SU-DHL-6 (cell line): ENCODE measurements around the gene OBP2A.

Experiments
- H2AFZ ChIP-seq: fragments of 200-600 bp; sonication (generic); 2 replicates; pipeline ENCODE4 v1.6.1; 2014; ENCODE audit warnings: low read depth, mild to moderate bottlenecking, moderate library complexity, mixed read lengths, antibody characterized with exemption, low read length; ENCODE audit not compliant: severe bottlenecking
- H3F3A ChIP-seq: fragments of 200-600 bp; shearing (Covaris generic); 2 replicates; pipeline ENCODE4 v1.6.0; 2016; ENCODE audit warnings: antibody characterized with exemption, mild to moderate bottlenecking; ENCODE audit not compliant: insufficient read depth
- H3K27ac ChIP-seq: fragments of 200-600 bp; sonication (generic); 2 replicates; pipeline ENCODE4 v1.5.1; 2016; ENCODE audit warnings: low read depth, mild to moderate bottlenecking, low read length, moderate library complexity, mixed read lengths
- H3K27me3 ChIP-seq: fragments of 200-600 bp; sonication (generic), shearing (Covaris generic); 2 replicates; pipeline ENCODE4 v1.6.0; 2014; ENCODE audit warnings: mild to moderate bottlenecking, low read length
- H3K36me3 ChIP-seq: fragments of 200-600 bp; sonication (generic); 2 replicates; pipeline ENCODE4 v1.6.1; 2014; ENCODE audit warnings: mild to moderate bottlenecking, low read length, mixed read lengths
- H3K4me2 ChIP-seq: fragments of 300-600, 200-600 bp; shearing (Covaris generic), sonication (generic); 2 replicates; pipeline ENCODE4 v1.6.0; 2014; ENCODE audit warnings: low read length, low read depth, mild to moderate bottlenecking; ENCODE audit not compliant: poor library complexity, severe bottlenecking
- H3K4me3 ChIP-seq: fragments of 200-600 bp; sonication (generic); 2 replicates; pipeline ENCODE4 v1.5.1; 2014; ENCODE audit warnings: antibody characterized with exemption, low read length, mild to moderate bottlenecking, mixed read lengths; ENCODE audit not compliant: insufficient read depth, poor library complexity, severe bottlenecking
- H3K79me2 ChIP-seq: fragments of 200-600 bp; sonication (generic); 2 replicates; pipeline ENCODE4 v1.6.1; 2014; ENCODE audit warnings: mild to moderate bottlenecking, low read length, moderate library complexity; ENCODE audit not compliant: insufficient read depth
- H3K9ac ChIP-seq: fragments of 200-600 bp; sonication (generic); 2 replicates; pipeline ENCODE4 v1.7.0; 2014; ENCODE audit warnings: mild to moderate bottlenecking, low read length
- H3K9me2 ChIP-seq: fragments of 200-600 bp; sonication (generic); replicated peaks from 2 replicates; pipeline ENCODE4 v1.6.1; 2014; ENCODE audit warnings: low read length; ENCODE audit not compliant: insufficient read depth
- H3K9me3 ChIP-seq: fragments of 200-600 bp; sonication (generic); 2 replicates; pipeline ENCODE4 v1.6.1; 2014; ENCODE audit warnings: low read length, mixed read lengths; ENCODE audit not compliant: insufficient read depth
- H4K20me1 ChIP-seq: fragments of 200-600 bp; sonication (generic); 2 replicates; pipeline ENCODE4 v1.6.1; 2014; ENCODE audit warnings: low read depth, mild to moderate bottlenecking, antibody characterized with exemption, low read length, moderate library complexity, mixed read lengths
- CTCF ChIP-seq: fragments of 200-600 bp; sonication (generic); IDR thresholded peaks from one replicate; pipeline ENCODE4 v1.5.1; 2017; ENCODE audit warnings: antibody characterized with exemption, mild to moderate bottlenecking, low read length, moderate library complexity; ENCODE audit not compliant: insufficient read depth, poor library complexity, severe bottlenecking
- EZH2phosphoT487 ChIP-seq: fragments of 200-600 bp; sonication (generic), shearing (Covaris generic); conservative IDR thresholded peaks from 2 replicates; pipeline ENCODE4 v1.6.1; 2018; ENCODE audit warnings: mild to moderate bottlenecking, antibody characterized with exemption, low read length, moderate library complexity, mixed read lengths

OBP2A gene

DNA sequence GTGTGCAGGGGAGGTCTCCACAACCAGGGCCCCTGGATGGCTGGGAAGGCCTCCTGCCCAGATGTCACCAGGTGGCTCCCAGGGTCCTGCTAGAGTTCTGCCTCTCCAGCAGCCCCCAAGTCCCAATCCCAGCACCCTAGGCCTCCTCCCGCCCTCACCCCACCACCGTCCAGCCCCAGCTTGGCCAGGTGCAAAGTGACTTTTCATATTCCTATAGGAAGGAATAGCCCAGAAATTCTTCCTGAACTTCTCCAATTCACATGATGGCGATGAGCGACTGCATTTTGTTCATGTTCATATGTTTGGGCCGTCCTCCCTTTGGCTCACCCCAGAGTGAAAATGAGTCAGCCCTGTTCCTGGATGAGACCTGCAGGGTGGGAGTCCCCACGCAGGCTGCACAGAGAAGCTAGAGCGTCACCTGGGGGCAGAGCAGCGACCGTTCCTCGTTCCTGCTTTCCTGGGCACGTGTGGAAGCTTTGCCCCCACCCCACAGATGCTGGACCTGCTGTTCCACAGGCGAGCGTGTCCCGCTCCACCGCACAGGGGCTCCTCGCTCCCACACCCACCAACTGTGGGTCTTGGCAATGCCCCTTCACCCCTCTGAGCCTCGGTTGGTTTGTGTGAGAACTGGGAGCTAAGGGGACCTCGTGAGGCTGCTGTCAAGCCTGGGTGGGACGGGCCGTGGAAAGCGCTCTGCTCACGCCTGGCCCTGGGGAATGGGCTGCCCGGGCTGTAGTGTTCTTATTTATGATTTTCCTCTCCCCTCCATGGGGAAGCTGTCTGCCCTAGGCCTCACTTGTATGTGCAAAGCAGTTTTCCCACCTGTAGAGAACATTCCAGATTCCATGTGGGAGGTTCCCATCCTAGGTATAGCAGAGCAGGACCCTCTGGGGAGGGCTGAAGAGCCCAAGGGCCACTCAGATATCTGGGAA lies 38.6 kb upstream of the OBP2A start:
- H3K9ac ChIP-seq = no peak overlapping the region
- H4K20me1 ChIP-seq = no peaks in the 10 kb centered on the region; the same call in 1 of the 2 replicates
- TF ChIP-seq EZH2phosphoT487 (no peak), CTCF (no peak)
- no peaks in the 10 kb centered on the region for H3F3A ChIP-seq
- H3K36me3 ChIP-seq = no peaks in the 10 kb centered on the region
- no peak overlapping the region for H3K4me3 ChIP-seq
- no peaks in the 10 kb centered on the region for H3K9me2 ChIP-seq
- H3K4me2 ChIP-seq = no peak overlapping the region
- H3K27ac ChIP-seq = no peak overlapping the region
- no peaks in the 10 kb centered on the region for H3K27me3 ChIP-seq
- H3K79me2 ChIP-seq = peaks cover 2% of the 10 kb centered on the region; the same call in 1 of the 2 replicates
- no peaks in the 10 kb centered on the region for H3K9me3 ChIP-seq
- H2AFZ ChIP-seq = no peak overlapping the region

DNA sequence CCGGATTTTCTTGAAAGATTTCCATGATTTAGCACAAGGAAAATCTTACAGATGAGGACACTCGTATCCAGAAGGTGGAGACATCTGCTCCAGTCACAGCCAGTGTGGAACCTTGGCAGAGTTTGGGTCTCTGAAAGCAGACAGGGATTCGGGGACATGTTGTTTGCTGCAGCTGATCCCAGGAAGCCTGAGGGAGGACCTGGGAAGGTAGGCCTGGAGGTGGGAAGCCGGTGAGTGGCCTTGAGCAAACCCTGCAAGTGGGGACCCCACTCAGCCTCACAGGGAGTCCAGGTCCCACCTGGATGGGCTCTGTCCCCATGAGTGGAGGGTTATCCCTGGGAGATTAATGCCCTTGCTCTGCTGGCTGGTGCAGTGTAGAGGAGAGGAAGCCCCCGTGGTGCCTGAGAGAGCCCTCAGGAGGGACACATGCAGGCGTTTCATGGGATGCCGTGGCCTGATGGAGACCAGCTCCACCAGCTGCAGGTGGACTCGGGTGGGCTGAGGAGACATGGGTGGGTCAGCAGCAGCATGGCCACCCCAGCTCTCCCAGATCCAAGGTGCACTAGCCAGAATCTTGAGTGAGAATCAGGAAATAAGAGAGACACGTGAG lies 37.6 kb upstream of the OBP2A start:
- TF ChIP-seq CTCF = no peak
- no peak for TF ChIP-seq EZH2phosphoT487
- H2AFZ ChIP-seq = no peak overlapping the region
- no peaks in the 10 kb centered on the region; the same call in 1 of the 2 replicates for H4K20me1 ChIP-seq
- H3F3A ChIP-seq = no peaks in the 10 kb centered on the region
- H3K9me2 ChIP-seq = no peaks in the 10 kb centered on the region
- no peaks in the 10 kb centered on the region for H3K9me3 ChIP-seq
- no peaks in the 10 kb centered on the region for H3K36me3 ChIP-seq
- no peaks in the 10 kb centered on the region for H3K27me3 ChIP-seq
- H3K4me3 ChIP-seq = no peak overlapping the region
- no peak overlapping the region for H3K9ac ChIP-seq
- H3K27ac ChIP-seq = no peak overlapping the region
- H3K4me2 ChIP-seq = no peak overlapping the region
- no peaks in the 10 kb centered on the region for H3K79me2 ChIP-seq

DNA sequence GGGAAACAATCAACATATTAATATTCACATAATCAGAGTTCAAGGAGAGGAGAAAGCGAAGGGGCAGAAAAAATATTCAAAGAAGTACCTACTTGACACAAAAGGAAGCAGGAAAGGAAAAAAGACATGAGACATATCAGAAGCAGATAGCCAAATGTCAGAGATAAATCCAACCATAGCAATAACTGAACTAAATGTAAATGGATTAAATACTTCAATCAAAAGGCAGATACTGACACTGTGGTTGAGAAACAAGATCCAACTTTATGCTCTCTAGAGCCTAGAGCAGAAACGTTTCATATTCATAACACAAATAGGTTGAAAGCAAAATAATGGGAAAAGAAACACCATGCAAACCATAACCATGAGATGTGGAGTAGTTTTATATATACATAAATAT lies 36.5 kb upstream of the OBP2A start:
- no peaks in the 10 kb centered on the region for H3F3A ChIP-seq
- no peaks in the 10 kb centered on the region for H3K79me2 ChIP-seq
- H3K27ac ChIP-seq = no peak overlapping the region
- no peak overlapping the region for H2AFZ ChIP-seq
- H4K20me1 ChIP-seq = no peaks in the 10 kb centered on the region; the same call in 1 of the 2 replicates
- H3K9me3 ChIP-seq = no peaks in the 10 kb centered on the region
- H3K9ac ChIP-seq = no peak overlapping the region
- H3K4me3 ChIP-seq = no peak overlapping the region
- no peak overlapping the region for H3K4me2 ChIP-seq
- TF ChIP-seq EZH2phosphoT487 (no peak), CTCF (no peak)
- no peaks in the 10 kb centered on the region for H3K36me3 ChIP-seq
- no peaks in the 10 kb centered on the region for H3K27me3 ChIP-seq
- H3K9me2 ChIP-seq = no peaks in the 10 kb centered on the region
